HCT116 (cell line): ENCODE results near the gene FKBP15. TPM values are rescaled to one million over a fixed set of nuclear protein-coding genes. Genes with fewer than 3 reads are reported as not detected.

Source experiments
- ATAC-seq: fragments of 200-7000 bp; cut with Tn5 transposase; 2 replicates; pipeline ENCODE4 v1.9.1; 2020; ENCODE audit warnings: mild to moderate bottlenecking, moderate library complexity
- BruUV-seq: library from RNA; stranded (reverse); fragments of 400-500 nt; replicated peaks from 2 replicates; lab custom pipeline; 2021; lab: Mats Ljungman, UMichigan
- CTCF ChIA-PET: fragments of 300-600 bp; sonication (Branson Sonifier 250); formaldehyde crosslinking; loops from one replicate; lab custom pipeline; 2021; ENCODE audit warnings: antibody characterized with exemption; lab: Charles Lee
- POLR2A ChIA-PET: fragments of 300-600, 350-600 bp; sonication (Branson Sonifier 250); formaldehyde crosslinking; loops from one replicate; lab custom pipeline; 2021; ENCODE audit warnings: antibody characterized with exemption; lab: Charles Lee
- RAD21 ChIA-PET, 2 experiments: fragments of 300-600 bp; sonication (Branson Sonifier 250); formaldehyde crosslinking; loops; one replicate each; lab custom pipeline; 2023; ENCODE audit warnings: low total read pairs in 2 of 2; ENCODE audit not compliant: uncharacterized antibody in 2 of 2, unreplicated experiment in 2 of 2, low non-redundant PET in 1 of 2; lab: Charles Lee
- DNase-seq: peaks from one replicate; pipeline ENCODE4 v3.0.0-alpha.2; 2010; ENCODE audit warnings: low read depth, low spot score
- H2AFZ ChIP-seq: fragments of 200-600 bp; shearing (Covaris generic), sonication (generic); 2 replicates; pipeline ENCODE4 v1.6.1; 2017; ENCODE audit warnings: low read depth, mixed run types, mixed read lengths, antibody characterized with exemption, low read length; ENCODE audit not compliant: poor library complexity, severe bottlenecking
- H3K27ac ChIP-seq: 2 replicates; pipeline ENCODE4 v1.5.1; 2012; ENCODE audit warnings: low read depth, low read length
- H3K27me3 ChIP-seq: fragments of 200-600 bp; sonication (generic); 2 replicates; pipeline ENCODE4 v1.6.1; 2016; ENCODE audit warnings: mixed run types, low read length, mixed read lengths; ENCODE audit not compliant: insufficient read depth
- H3K36me3 ChIP-seq, 2 experiments: fragments of 200-500 bp in 1 of 2; fragments of 200-600 bp in 1 of 2; sonication (Bioruptor generic) in 1 of 2; sonication (generic) in 1 of 2; 2 replicates each; pipeline versions ENCODE4 v1.5.1 to v1.6.1; 2014 to 2016; ENCODE audit warnings: low read length in 2 of 2, inconsistent platforms in 1 of 2, mixed read lengths in 1 of 2, mixed run types in 1 of 2; ENCODE audit not compliant: insufficient read depth in 2 of 2, control insufficient read depth in 1 of 2
- H3K4me1 ChIP-seq, 2 experiments: fragments of 200-600 bp in 1 of 2; sonication (generic) in 1 of 2; 2 replicates each; pipeline versions ENCODE4 v1.5.1 to v1.6.1; 2012 to 2017; ENCODE audit warnings: low read length in 2 of 2, inconsistent platforms in 1 of 2, mild to moderate bottlenecking in 1 of 2, mixed read lengths in 1 of 2, mixed run types in 1 of 2, moderate library complexity in 1 of 2; ENCODE audit not compliant: insufficient read depth in 2 of 2, control insufficient read depth in 1 of 2
- H3K4me2 ChIP-seq: fragments of 200-600 bp; sonication (generic); 2 replicates; pipeline ENCODE4 v1.6.1; 2017; ENCODE audit warnings: mixed run types, low read length, mixed read lengths
- H3K4me3 ChIP-seq, 2 experiments: fragments of 200-600 bp in 1 of 2; sonication (generic) in 1 of 2; replicated peaks in 1 of 2; 2 replicates each; pipeline ENCODE4 v1.5.1; 2011 to 2016; ENCODE audit warnings: low read length in 2 of 2, control low read depth in 1 of 2, low read depth in 1 of 2, mild to moderate bottlenecking in 1 of 2, mixed read lengths in 1 of 2, mixed run types in 1 of 2
- H3K79me2 ChIP-seq: fragments of 200-600 bp; sonication (generic); 2 replicates; pipeline ENCODE4 v1.6.1; 2017; ENCODE audit warnings: mild to moderate bottlenecking, mixed run types, low read length, moderate library complexity, mixed read lengths; ENCODE audit not compliant: insufficient read depth
- H3K9ac ChIP-seq: fragments of 200-600 bp; sonication (generic); 2 replicates; pipeline ENCODE4 v1.6.1; 2016; ENCODE audit warnings: low read length, mixed read lengths
- H3K9me2 ChIP-seq: fragments of 200-600 bp; sonication (generic), shearing (Covaris generic); 2 replicates; pipeline ENCODE4 v1.6.1; 2017; ENCODE audit warnings: mixed run types, mild to moderate bottlenecking, moderate library complexity; ENCODE audit not compliant: insufficient read depth
- H3K9me3 ChIP-seq, 2 experiments: fragments of 200-500 bp in 1 of 2; fragments of 200-600 bp in 1 of 2; sonication (Bioruptor generic) in 1 of 2; sonication (generic) in 1 of 2; 2 replicates each; pipeline ENCODE4 v1.6.1; 2014 to 2017; ENCODE audit warnings: low read length in 2 of 2, mixed read lengths in 2 of 2, inconsistent platforms in 1 of 2, low read depth in 1 of 2, mild to moderate bottlenecking in 1 of 2, mixed run types in 1 of 2, moderate library complexity in 1 of 2; ENCODE audit not compliant: control insufficient read depth in 1 of 2, insufficient read depth in 1 of 2
- H4K20me1 ChIP-seq: fragments of 200-600 bp; sonication (generic), shearing (Covaris generic); 2 replicates; pipeline ENCODE4 v1.6.1; 2017; ENCODE audit warnings: mixed run types, mild to moderate bottlenecking, moderate library complexity; ENCODE audit not compliant: insufficient read depth
- ATF3 ChIP-seq: IDR thresholded peaks from 2 replicates; pipeline ENCODE4 v1.6.1; 2012
- CBX3 ChIP-seq: IDR thresholded peaks from 2 replicates; pipeline ENCODE4 v1.6.1; 2012; ENCODE audit warnings: low read depth
- CTCF ChIP-seq, 3 experiments: fragments of 200-600 bp in 1 of 3; sonication (generic) in 1 of 3; IDR thresholded peaks in 2 of 3; conservative IDR thresholded peaks in 1 of 3; 2 replicates each; pipeline ENCODE4 v1.5.1; 2012 to 2017; ENCODE audit warnings: low read depth in 2 of 3, low read length in 2 of 3, antibody characterized with exemption in 1 of 3, borderline replicate concordance in 1 of 3, control low read depth in 1 of 3, mild to moderate bottlenecking in 1 of 3, mixed read lengths in 1 of 3, mixed run types in 1 of 3, moderate library complexity in 1 of 3; ENCODE audit not compliant: insufficient read depth in 1 of 3
- EGR1 ChIP-seq: IDR thresholded peaks from 2 replicates; pipeline ENCODE4 v1.6.1; 2012; ENCODE audit warnings: low read depth
- ELF1 ChIP-seq: IDR thresholded peaks from 2 replicates; pipeline ENCODE4 v1.6.1; 2012; ENCODE audit warnings: low read depth, borderline replicate concordance
- EZH2 ChIP-seq: fragments of 200-600 bp; sonication (generic); IDR thresholded peaks from 2 replicates; pipeline ENCODE4 v1.6.1; 2017; ENCODE audit warnings: antibody characterized with exemption, mixed run types
- MAX ChIP-seq: IDR thresholded peaks from 2 replicates; pipeline ENCODE4 v1.6.1; 2012
- POLR2A ChIP-seq: IDR thresholded peaks from 2 replicates; pipeline ENCODE4 v1.7.0; 2011; ENCODE audit warnings: borderline replicate concordance; ENCODE audit not compliant: insufficient read depth, insufficient read length; ENCODE audit errors: extremely low read depth
- POLR2AphosphoS5 ChIP-seq: IDR thresholded peaks from 2 replicates; pipeline ENCODE4 v1.6.1; 2011; ENCODE audit warnings: mild to moderate bottlenecking, low read depth, low read length, moderate library complexity
- RAD21 ChIP-seq: IDR thresholded peaks from 2 replicates; pipeline ENCODE4 v1.6.1; 2012; ENCODE audit warnings: low read depth, mild to moderate bottlenecking
- REST ChIP-seq: IDR thresholded peaks from 2 replicates; pipeline ENCODE4 v1.6.1; 2012; ENCODE audit warnings: low read depth
- SP1 ChIP-seq: IDR thresholded peaks from 2 replicates; pipeline ENCODE4 v1.6.1; 2012; ENCODE audit warnings: low read depth
- SRF ChIP-seq: IDR thresholded peaks from 2 replicates; pipeline ENCODE4 v1.6.1; 2012; ENCODE audit warnings: low read depth
- TCF7L2 ChIP-seq: IDR thresholded peaks from 2 replicates; pipeline ENCODE4 v1.7.0; 2011; ENCODE audit warnings: borderline replicate concordance, inconsistent platforms; ENCODE audit not compliant: insufficient read depth, insufficient read length; ENCODE audit errors: extremely low read depth
- YY1 ChIP-seq: IDR thresholded peaks from 2 replicates; pipeline ENCODE4 v1.6.1; 2011; ENCODE audit warnings: low read length, low read depth, moderate library complexity, mild to moderate bottlenecking; ENCODE audit not compliant: insufficient replicate concordance; ENCODE audit errors: extremely low read depth
- ZBTB33 ChIP-seq: IDR thresholded peaks from 2 replicates; pipeline ENCODE4 v1.6.1; 2011; ENCODE audit warnings: mild to moderate bottlenecking, low read length, moderate library complexity; ENCODE audit not compliant: insufficient replicate concordance; ENCODE audit errors: extremely low read depth
- ZFX ChIP-seq: fragments of 450-650 bp; IDR thresholded peaks from 2 replicates; pipeline ENCODE4 v1.6.1; 2017
- ZNF274 ChIP-seq: fragments of 200-500 bp; sonication (Bioruptor generic); IDR thresholded peaks from 2 replicates; pipeline ENCODE4 v1.6.1; 2014; ENCODE audit warnings: mild to moderate bottlenecking, low read depth, low read length, inconsistent platforms
- intact Hi-C: fragments of 100-400 bp; cut with micrococcal nuclease; formaldehyde crosslinking; loops from 2 replicates; pipeline ENCODE4 v1.10.0; 2022
- total RNA-seq: library from RNA; stranded (reverse); gene quantifications from one replicate; pipeline ENCODE4 v1.2.1, GENCODE V29; 2021; ENCODE audit not compliant: unreplicated experiment

FKBP15 gene
- total RNA-seq, 1 experiment from 2014 or later, result 13.8 TPM

- CTCF ChIA-PET, result no interaction called here
These were observed 36.5 kb downstream of the FKBP15 start for GRCh38 chr9:113184539-113184938.

More at GRCh38 chr9:113184539-113184938, 36.5 kb downstream of the FKBP15 start:
- TF ChIP-seq SRF (no peak), TCF7L2 (no peak), REST (no peak), EZH2 (no peak), ZBTB33 (no peak), ATF3 (no peak), CBX3 (no peak), ZNF274 (no peak), CTCF (IDR thresholded peaks at IDR 0.05 in 2 of 3, conservative IDR thresholded peaks at IDR 0.05 in 1 of 3; ENCODE audit: borderline replicate concordance in 1 of 3, insufficient read depth in 1 of 3, low read depth in 2 of 3, low read length in 2 of 3) (no peak), EGR1 (no peak), ZFX (no peak), MAX (no peak), ELF1 (no peak), RAD21 (no peak), SP1 (no peak), POLR2AphosphoS5 (no peak), POLR2A (no peak), YY1 (no peak)
- Histone ChIP-seq H3K4me1 (peaks cover 0 to 12% of the 10 kb centered on the region in 2 experiments; a peak in 1 of 4 replicates), H4K20me1 (no peaks in the 10 kb centered on the region), H3K9me2 (no peaks in the 10 kb centered on the region), H3K27ac (no peak overlapping the region), H3K27me3 (no peaks in the 10 kb centered on the region), H3K4me2 (no peak overlapping the region), H3K4me3 (no peak overlapping the region), H2AFZ (no peak overlapping the region), H3K79me2 (no peaks in the 10 kb centered on the region), H3K36me3 (peaks cover 18 to 41% of the 10 kb centered on the region in 2 experiments; a peak in 3 of 4 replicates), H3K9me3 (no peaks in the 10 kb centered on the region), H3K9ac (no peak overlapping the region)
- BruUV-seq, result no TSS peak
- ChIA-PET POLR2A (no interaction called here), RAD21 (no interaction called here)
- intact Hi-C loops, result no loop called here
- ATAC-seq (no peak), DNase-seq (no peak)
